Sigmoid colon (tissue), 7 donors: ENCODE measurements around the gene C5AR2. TPM values are rescaled to one million over a fixed set of nuclear protein-coding genes. Genes with fewer than 3 reads are reported as not detected.

Experiments
- DNase-seq: peaks from one replicate; pipeline ENCODE4 v3.0.0-alpha.2; 2019
- H3K27ac ChIP-seq, 4 donors: fragments of 200-600 bp; sonication (generic); one replicate each; pipeline ENCODE4 v1.5.1; 2016 to 2019; ENCODE audit warnings: mild to moderate bottlenecking in 1 of 4
- H3K27me3 ChIP-seq, 3 donors: fragments of 200-600 bp; sonication (generic); one replicate each; pipeline ENCODE4 v1.5.1; 2019; ENCODE audit warnings: mild to moderate bottlenecking in 1 of 3
- H3K36me3 ChIP-seq, 4 donors: fragments of 200-600 bp; sonication (generic); one replicate each; pipeline ENCODE4 v1.5.1; 2016 to 2019
- H3K4me1 ChIP-seq, 4 donors: fragments of 200-600 bp; sonication (generic); one replicate each; pipeline ENCODE4 v1.5.1; 2017 to 2019
- H3K4me3 ChIP-seq, 4 donors: fragments of 200-600 bp; sonication (generic); one replicate each; pipeline ENCODE4 v1.5.1; 2017 to 2019; ENCODE audit warnings: mild to moderate bottlenecking in 2 of 4, moderate library complexity in 1 of 4
- H3K9me3 ChIP-seq, 4 donors: fragments of 200-600 bp in 3 of 4; sonication (generic) in 3 of 4; one replicate each; pipeline versions ENCODE4 v1.5.1 to v1.6.1; 2013 to 2019
- EP300 ChIP-seq, 4 donors: sonication (generic); formaldehyde crosslinking; IDR thresholded peaks; one replicate each; pipeline ENCODE4 v1.6.1; 2017; ENCODE audit warnings: antibody characterized with exemption in 4 of 4
- POLR2A ChIP-seq, 2 donors: fragments of 450-650 bp; IDR thresholded peaks; one replicate each; pipeline ENCODE4 v1.6.1; 2016; ENCODE audit warnings: antibody characterized with exemption in 2 of 2, mild to moderate bottlenecking in 2 of 2, moderate library complexity in 2 of 2
- POLR2AphosphoS5 ChIP-seq, 4 donors: sonication (generic); formaldehyde crosslinking; IDR thresholded peaks; one replicate each; pipeline ENCODE4 v1.6.1; 2017; ENCODE audit warnings: antibody characterized with exemption in 4 of 4
- WGBS, 2 donors: extraction: QIAGEN DNeasy Blood & Tissue Kit; methylation state at CpG; one replicate each; pipeline ENCODE4 v1.1.7; 2013; 5-methylcytosine and 5-hydroxymethylcytosine counted together
- intact Hi-C: fragments of 100-400 bp; cut with DNase I; formaldehyde crosslinking; loops from one replicate; pipeline ENCODE4 v1.15.1; 2023
- polyA plus RNA-seq, 3 donors: library from polyadenylated mRNA; stranded (reverse); fragments of 200-250 nt; gene quantifications; one replicate each; pipeline ENCODE4 v1.2.3, GENCODE V29; 2013
- total RNA-seq, 4 donors: library from RNA; depleted of rRNA; stranded (reverse); fragments of >200 nt; gene quantifications; one replicate each; pipeline ENCODE4 v1.1.0, GENCODE V29; 2016
- TF ChIP-seq, protein P1 (sequence below), 4 experiments: fragments of 450-650 bp in 3 of 4; fragments of 200-600 bp in 1 of 4; IDR thresholded peaks; one replicate each; pipeline ENCODE4 v1.5.1; 2016 to 2019; ENCODE audit warnings: antibody characterized with exemption in 4 of 4, mild to moderate bottlenecking in 3 of 4, moderate library complexity in 2 of 4
- donor health status: healthy with polysubstance abuse.
- donor health status: Bipolar disorder and iron deficiency.
- donor health status: healthy.

C5AR2 gene
- total and polyA plus RNA-seq, 7 donors = 0.60 to 2.7 (median 1.4) TPM

DNA sequence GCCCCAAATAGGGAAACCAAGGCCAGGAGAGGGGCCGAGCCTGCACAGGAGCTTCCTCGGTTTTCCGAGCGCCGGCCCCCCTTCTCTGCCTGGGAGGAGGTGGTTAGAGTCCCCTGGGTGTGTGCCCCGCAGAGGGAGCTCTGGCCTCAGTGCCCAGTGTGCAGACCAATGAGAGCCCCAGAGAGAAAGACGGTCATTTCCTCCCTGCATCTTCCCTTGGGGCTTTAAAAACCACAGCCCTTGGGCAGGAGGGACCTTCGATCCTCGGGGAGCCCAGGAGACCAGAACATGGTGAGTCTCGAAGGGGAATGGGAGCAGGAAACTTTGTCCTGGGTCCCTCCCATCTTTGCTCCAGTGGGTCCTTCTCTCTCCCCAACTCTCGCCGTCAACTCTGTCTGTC is 22.4 kb upstream of the C5AR2 start, which contains the start of gene C5AR1:
C5AR1 (plus strand) TSS at position 254 of the 400 bp plus-strand sequence; CDS start at position 289, 35 bp downstream.
- Histone ChIP-seq H3K4me1 (peaks cover 0 to 6% (median 0%) of the 10 kb centered on the region in 4 donors), H3K27ac (peak within 1 kb of the TSS in 2 of 4 donors; percentile 39 to 43), H3K4me3 (peak within 1 kb of the TSS in 2 of 4 donors; percentile 26 to 32), H3K9me3 (no peaks in the 10 kb centered on the region), H3K36me3 (no peaks in the 10 kb centered on the region), H3K27me3 (peaks cover 0 to 14% (median 7%) of the 10 kb centered on the region in 3 donors)
- intact Hi-C loops = no loop called here
- DNase-seq = peak; percentile 77
- TF ChIP-seq EP300 (IDR thresholded peaks at IDR 0.05) = no peak
- peak in 3 of 4 donors; percentile 55 to 59 (median 57) for TF ChIP-seq POLR2AphosphoS5 (IDR thresholded peaks at IDR 0.05)
- 42 to 44% methylated on average over 12 of the region's 12 CpGs for WGBS, 2 donors

- TF ChIP-seq EP300 (IDR thresholded peaks at IDR 0.05) (no peak), POLR2AphosphoS5 (IDR thresholded peaks at IDR 0.05) (no peak)
- peak overlapping the region in 2 of 4 donors; percentile 39 to 43 for H3K27ac ChIP-seq
- H3K27me3 ChIP-seq = peaks cover 0 to 14% (median 7%) of the 10 kb centered on the region in 3 donors
- H3K9me3 ChIP-seq = no peaks in the 10 kb centered on the region
- H3K4me1 ChIP-seq = peaks cover 0 to 3% (median 0%) of the 10 kb centered on the region in 4 donors
- intact Hi-C loops = no loop called here
- 94 to 96% methylated on average over 2 of the region's 2 CpGs for WGBS, 2 donors
- no peak for DNase-seq
- H3K36me3 ChIP-seq = no peaks in the 10 kb centered on the region
- peak overlapping the region in 2 of 4 donors; percentile 26 to 32 for H3K4me3 ChIP-seq
Observed at GRCh38 chr19:47310323-47310722, 21.7 kb upstream of the C5AR2 start.

GRCh38 chr19:47310819-47311218 is 21.2 kb upstream of the C5AR2 start:
- Histone ChIP-seq H3K36me3 (no peaks in the 10 kb centered on the region), H3K9me3 (no peaks in the 10 kb centered on the region), H3K4me1 (no peaks in the 10 kb centered on the region), H3K27ac (peak overlapping the region in 2 of 4 donors; percentile 43 to 45), H3K27me3 (peaks cover 0 to 14% (median 7%) of the 10 kb centered on the region in 3 donors), H3K4me3 (peak overlapping the region in 2 of 4 donors; percentile 26 to 32)
- TF ChIP-seq, protein P1, sequence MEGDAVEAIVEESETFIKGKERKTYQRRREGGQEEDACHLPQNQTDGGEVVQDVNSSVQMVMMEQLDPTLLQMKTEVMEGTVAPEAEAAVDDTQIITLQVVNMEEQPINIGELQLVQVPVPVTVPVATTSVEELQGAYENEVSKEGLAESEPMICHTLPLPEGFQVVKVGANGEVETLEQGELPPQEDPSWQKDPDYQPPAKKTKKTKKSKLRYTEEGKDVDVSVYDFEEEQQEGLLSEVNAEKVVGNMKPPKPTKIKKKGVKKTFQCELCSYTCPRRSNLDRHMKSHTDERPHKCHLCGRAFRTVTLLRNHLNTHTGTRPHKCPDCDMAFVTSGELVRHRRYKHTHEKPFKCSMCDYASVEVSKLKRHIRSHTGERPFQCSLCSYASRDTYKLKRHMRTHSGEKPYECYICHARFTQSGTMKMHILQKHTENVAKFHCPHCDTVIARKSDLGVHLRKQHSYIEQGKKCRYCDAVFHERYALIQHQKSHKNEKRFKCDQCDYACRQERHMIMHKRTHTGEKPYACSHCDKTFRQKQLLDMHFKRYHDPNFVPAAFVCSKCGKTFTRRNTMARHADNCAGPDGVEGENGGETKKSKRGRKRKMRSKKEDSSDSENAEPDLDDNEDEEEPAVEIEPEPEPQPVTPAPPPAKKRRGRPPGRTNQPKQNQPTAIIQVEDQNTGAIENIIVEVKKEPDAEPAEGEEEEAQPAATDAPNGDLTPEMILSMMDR (IDR thresholded peaks at IDR 0.05) = no peak
- TF ChIP-seq POLR2AphosphoS5 (IDR thresholded peaks at IDR 0.05) = peak in 3 of 4 donors; percentile 23 to 66 (median 37)
- WGBS, 2 donors = 11 to 33% methylated on average over 5 of the region's 5 CpGs
- DNase-seq = no peak
- intact Hi-C loops = no loop called here

DNA sequence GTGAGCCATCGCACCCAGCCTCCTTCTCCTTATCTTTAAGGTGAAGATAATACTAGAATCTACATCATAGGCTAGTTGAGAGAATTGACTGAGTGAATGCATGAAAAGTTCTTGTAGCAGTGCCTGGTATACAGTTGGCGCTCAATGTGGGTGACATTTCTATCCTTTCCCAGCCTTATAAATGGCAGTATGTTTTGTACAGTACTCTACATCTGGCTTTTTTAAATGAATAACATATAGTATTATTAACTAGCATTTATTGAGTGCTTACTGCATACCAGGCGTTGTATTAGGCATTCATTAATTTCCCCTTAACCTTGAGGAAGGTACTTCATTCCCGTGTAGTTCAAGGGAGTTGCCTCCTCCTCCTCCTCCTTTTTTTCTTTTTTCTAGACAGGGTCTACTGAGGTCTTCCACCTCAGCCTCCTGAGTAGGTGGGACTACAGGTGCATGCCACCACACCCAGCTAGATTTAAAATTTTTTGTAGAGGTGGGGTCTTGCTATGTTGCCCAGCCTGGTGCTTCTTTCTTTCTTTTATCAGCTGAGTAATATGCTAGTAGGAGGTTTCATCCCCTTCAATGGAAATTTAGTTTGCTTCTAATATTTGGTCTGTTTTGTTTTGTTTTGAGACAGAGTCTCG is 19.5 kb upstream of the C5AR2 start:
- intact Hi-C loops = no loop called here
- H3K27me3 ChIP-seq = peaks cover 0 to 14% (median 7%) of the 10 kb centered on the region in 3 donors
- no peak overlapping the region for H3K4me3 ChIP-seq
- 84 to 91% methylated on average over 5 of the region's 5 CpGs for WGBS, 2 donors
- H3K27ac ChIP-seq = peak overlapping the region in 1 of 4 donors; percentile 61
- H3K4me1 ChIP-seq = no peaks in the 10 kb centered on the region
- no peak for DNase-seq
- H3K9me3 ChIP-seq = no peaks in the 10 kb centered on the region
- no peaks in the 10 kb centered on the region for H3K36me3 ChIP-seq
- TF ChIP-seq, protein P1 (IDR thresholded peaks at IDR 0.05) = no peak
- TF ChIP-seq EP300 (IDR thresholded peaks at IDR 0.05) = no peak
- TF ChIP-seq POLR2A (IDR thresholded peaks at IDR 0.05) = no peak
- TF ChIP-seq POLR2AphosphoS5 (IDR thresholded peaks at IDR 0.05) = no peak

DNA sequence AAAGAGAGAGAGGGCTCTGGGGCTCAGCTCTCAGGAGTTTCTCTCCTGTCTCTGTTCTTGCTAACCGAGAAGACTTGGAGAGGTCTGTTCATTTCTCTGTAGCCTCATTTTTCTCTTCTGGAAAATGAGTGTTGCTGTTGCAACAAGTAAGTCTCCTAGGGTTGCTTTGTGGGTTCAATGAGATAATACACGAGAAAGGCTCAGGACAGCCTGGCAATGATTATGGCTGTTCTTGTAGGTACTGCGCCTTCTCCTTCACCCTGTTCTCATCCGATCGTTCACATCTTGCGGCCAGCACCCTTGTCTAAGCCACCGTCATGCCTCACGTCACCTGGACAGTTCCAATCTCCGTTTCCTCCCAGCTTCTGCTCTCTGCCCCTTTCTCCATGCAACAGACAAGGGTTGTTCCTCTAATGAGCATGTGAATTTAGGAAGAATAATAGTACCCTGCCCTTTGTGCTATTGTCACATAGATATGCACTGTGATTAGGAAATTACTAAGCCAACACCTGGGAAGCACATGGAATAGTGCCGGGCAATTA is 18.1 kb upstream of the C5AR2 start:
- WGBS, 2 donors = 75 to 87% methylated on average over 10 of the region's 10 CpGs
- H3K9me3 ChIP-seq = no peaks in the 10 kb centered on the region
- H3K27ac ChIP-seq = peak overlapping the region in 2 of 4 donors; percentile 34 to 61
- no peak for TF ChIP-seq POLR2A (IDR thresholded peaks at IDR 0.05)
- TF ChIP-seq EP300 (IDR thresholded peaks at IDR 0.05) = no peak
- TF ChIP-seq, protein P1 (IDR thresholded peaks at IDR 0.05) = no peak
- peaks cover 0 to 14% (median 7%) of the 10 kb centered on the region in 3 donors for H3K27me3 ChIP-seq
- H3K4me3 ChIP-seq = no peak overlapping the region
- no peaks in the 10 kb centered on the region for H3K36me3 ChIP-seq
- intact Hi-C loops = no loop called here
- no peak for DNase-seq
- H3K4me1 ChIP-seq = no peaks in the 10 kb centered on the region
